ENCODE data around the gene MORC2.
A peak's percentile ranks its signal among the peaks of the same experiment; 100 is the strongest.

The MORC2 gene

GRCh38 chr22:30920407-30920806 lies 48.2 kb downstream of the MORC2 start:
- peak; percentile 55 for DNase-seq (ENCODE audit: low spot score)

DNA sequence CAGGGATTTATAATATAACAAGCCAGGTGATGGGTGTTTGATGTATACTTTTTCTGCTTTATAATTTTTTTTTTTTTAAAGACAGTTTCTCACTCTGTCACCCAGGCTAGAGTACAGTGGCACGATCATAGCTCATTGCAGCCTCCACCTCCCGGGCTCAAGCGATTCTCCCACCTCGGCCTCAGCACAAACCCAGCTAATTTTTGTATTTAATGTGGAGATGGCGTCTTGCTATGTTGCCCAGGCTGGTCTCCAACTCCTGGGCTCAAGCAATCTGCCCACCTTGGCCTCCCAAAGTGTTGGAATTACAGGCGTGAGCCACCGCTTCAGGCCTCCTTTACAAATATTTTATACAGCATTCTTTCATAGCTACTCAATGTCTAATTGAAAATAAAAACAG lies 48.6 kb downstream of the MORC2 start:
- no peak for DNase-seq (ENCODE audit: low spot score)

GRCh38 chr22:30918761-30919160 lies 49.8 kb downstream of the MORC2 start:
- no peak for DNase-seq (ENCODE audit: low spot score)

DNA sequence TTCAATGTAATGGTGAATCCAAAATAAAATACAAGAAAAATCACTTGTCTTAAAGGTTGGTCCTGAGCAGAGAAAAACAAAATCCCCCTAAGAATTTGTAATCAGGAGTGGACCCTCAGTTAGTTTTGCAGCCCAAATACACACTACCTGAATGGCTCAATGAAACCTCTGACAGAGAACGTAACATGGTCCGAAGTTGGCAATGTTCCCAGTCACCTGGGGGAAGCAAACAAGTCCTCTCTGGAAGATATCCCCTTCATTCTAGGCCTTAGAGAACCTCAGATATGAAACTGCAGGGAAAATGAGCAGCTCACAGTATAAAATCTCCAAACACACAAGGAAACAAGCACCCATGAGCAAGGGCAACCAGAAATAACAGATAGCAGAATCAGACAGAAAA lies 58.2 kb downstream of the MORC2 start:
- DNase-seq (ENCODE audit: low spot score) = no peak

DNA sequence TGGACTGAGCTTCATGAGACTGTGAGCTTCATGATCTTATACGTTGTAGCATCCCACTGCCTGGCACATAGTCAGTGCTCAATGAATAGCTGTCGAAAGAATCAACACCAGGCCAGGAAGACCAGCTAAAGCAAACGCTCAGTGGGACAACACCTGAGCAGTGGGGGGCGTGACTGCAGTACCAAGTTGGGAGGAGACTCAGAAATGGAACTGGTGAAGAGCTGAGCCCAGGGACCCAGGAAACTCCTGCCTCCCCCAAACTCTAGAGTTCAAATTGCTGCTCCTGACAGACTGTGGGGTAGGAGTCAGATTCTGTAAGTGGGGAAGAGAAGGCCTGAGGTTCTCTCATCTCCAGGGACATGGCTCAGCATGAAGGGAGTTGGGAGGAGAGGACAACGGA lies 59.3 kb downstream of the MORC2 start:
- no peak for DNase-seq (ENCODE audit: low spot score)

GRCh38 chr22:30908051-30908461 lies 60.5 kb downstream of the MORC2 start:
- DNase-seq (ENCODE audit: low spot score) = no peak

DNA sequence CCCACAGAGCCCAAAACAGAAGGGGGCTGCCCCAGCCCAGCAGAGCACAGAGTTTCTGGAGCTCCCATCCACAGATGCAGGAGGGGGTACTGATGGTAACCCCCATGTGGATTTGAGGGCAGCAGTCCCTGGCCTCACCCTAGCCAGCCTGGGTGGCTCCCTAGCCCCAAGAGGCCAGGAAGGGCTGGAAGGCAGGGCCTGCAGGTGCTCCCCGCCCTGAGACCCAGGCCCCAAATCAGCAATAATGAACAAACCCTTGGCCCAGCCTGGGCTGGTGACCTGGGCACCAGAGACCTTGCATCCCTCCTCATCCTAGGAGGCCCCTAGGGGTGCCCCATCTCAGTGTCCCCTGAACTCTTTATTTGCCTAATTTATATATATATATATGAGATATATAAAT lies 61.6 kb downstream of the MORC2 start:
- DNase-seq (ENCODE audit: low spot score) = no peak

- no peak for DNase-seq (ENCODE audit: low spot score)
Observed at GRCh38 chr22:30906411-30906810, 62.2 kb downstream of the MORC2 start.

DNA sequence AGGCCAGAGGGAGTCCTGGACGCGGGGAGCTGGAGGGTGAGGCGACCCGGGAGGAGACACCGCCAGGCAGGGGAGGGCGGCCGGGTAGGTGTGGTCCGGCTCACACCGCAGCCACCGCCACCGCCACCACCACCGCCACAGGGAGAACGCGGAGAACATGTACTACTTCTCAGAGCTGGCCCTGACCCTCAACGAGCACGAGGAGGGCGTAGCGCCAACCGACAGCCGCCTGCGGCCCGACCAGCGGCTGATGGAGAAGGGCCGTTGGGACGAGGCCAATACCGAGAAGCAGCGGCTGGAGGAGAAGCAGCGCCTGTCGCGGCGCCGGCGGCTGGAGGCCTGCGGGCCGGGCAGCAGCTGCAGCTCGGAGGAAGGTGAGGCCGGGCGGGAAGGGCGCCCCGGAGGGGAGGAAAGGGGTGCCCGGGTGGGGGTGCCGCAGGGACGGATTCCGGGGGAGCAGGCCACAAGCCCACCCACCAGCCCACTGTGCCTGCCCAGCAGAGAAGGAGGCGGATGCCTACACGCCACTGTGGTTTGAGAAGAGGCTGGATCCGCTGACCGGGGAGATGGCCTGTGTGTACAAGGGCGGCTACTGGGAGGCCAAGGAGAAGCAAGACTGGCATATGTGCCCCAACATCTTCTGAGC lies 62.8 kb downstream of the MORC2 start:
- DNase-seq (ENCODE audit: low spot score) = no peak

DNA sequence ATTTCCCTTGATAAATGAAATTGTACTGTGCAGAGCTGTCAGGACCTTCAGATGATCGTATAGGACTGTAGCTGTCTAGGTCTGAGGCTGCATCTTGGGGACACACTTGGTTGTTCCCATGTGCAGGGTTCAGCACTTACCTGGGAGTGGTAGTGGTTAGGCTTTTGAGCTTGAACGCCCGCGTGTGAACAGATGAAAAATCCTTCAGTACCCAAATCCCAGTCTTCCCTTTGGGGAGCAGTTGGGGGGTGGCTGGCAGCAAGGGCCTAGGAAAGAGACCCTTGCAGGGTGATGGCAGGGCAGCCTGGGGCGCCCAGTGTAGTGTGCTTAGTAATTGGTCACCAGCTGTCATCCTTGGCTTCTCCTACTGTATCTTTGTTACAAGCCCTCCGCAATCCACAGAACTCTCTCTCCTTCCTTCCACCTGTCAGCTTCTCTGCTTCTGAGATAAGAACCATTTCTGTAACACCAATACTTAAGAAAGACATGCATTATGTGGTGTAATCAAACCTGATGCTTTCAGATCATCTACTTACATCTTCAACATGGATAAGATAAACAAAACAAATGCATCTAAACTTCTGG lies 64.6 kb downstream of the MORC2 start:
- no peak for DNase-seq (ENCODE audit: low spot score)

- DNase-seq (ENCODE audit: low spot score) = no peak
Observed at GRCh38 chr22:30902496-30903357, 65.8 kb downstream of the MORC2 start.

DNA sequence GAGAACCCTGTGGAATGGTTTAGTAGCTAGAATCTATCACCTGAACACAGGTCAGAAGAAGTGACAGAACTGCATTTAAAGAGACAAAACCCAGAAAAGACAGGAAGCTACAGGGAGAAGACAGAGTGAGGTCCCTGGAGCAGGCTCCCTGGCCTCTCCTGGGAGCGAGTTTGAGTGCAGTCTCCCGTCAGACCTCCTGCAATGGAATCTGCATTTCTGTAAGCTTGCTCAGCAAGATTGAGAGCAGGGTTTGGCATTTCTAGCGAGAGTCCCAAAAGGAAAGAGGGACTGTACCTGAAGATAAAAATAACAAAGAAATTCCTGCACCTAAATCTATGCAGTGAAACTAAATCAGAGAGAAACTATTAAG lies 74.2 kb downstream of the MORC2 start:
- no peak for DNase-seq (ENCODE audit: low spot score)

GRCh38 chr22:30893434-30894370 lies 74.9 kb downstream of the MORC2 start:
- DNase-seq (ENCODE audit: low spot score) = no peak

GRCh38 chr22:30892731-30893221 lies 75.8 kb downstream of the MORC2 start:
- DNase-seq (ENCODE audit: low spot score) = no peak

DNA sequence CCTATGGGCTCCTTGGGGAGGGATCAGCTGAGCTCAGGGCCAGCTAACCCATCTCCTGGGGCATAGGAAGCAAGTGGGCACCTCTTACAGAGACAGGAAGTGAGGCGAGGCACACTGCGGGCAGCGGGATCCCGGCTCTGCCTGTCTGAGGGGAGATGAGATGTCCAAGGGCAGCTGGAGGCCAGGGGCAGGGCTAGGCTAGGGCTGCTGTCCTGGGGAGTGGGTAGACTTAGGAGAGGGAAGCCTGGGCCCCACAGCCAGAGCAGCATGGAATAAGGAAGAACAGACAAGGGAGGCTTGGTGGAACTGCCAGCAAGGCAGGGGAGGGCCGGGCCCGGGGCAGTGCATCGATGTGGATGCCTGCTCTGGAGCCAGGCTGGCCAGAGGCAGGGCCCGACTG lies 76.3 kb downstream of the MORC2 start:
- DNase-seq (ENCODE audit: low spot score) = no peak

- no peak for DNase-seq (ENCODE audit: low spot score)
Observed at GRCh38 chr22:30891781-30892180, 76.8 kb downstream of the MORC2 start.

GRCh38 chr22:30891443-30891755 lies 77.2 kb downstream of the MORC2 start:
- no peak for DNase-seq (ENCODE audit: low spot score)

DNA sequence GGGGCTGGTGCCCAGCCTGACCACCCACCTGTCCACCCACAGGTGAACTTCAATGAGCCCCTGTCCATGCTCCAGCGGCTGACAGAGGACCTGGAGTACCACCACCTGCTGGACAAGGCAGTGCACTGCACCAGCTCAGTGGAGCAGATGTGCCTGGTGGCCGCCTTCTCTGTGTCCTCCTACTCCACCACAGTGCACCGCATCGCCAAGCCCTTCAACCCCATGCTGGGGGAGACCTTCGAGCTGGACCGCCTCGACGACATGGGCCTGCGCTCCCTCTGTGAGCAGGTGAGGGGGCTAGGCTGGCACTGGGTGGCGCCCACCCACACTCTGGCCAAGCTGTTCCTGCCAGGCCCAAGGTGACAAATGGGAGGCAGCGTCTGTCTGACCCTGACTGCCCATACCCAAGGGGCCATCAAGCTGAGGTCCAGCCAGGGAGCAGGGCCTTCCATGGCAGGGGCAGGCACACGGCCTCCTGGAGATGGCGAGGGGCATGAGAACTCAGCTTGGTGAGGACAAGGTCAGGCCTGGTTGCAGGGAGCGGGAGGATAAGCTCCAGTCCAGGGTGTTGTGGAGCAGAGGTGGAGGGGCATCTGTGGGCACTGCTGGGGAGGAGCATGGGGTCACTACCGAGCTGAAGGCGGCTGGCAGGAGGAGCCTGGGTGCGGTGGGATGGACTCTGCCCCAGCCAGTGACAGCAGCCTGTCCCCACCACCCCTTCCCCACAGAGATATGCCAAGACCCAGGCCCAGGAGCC lies 77.7 kb downstream of the MORC2 start:
- no peak for DNase-seq (ENCODE audit: low spot score)

DNA sequence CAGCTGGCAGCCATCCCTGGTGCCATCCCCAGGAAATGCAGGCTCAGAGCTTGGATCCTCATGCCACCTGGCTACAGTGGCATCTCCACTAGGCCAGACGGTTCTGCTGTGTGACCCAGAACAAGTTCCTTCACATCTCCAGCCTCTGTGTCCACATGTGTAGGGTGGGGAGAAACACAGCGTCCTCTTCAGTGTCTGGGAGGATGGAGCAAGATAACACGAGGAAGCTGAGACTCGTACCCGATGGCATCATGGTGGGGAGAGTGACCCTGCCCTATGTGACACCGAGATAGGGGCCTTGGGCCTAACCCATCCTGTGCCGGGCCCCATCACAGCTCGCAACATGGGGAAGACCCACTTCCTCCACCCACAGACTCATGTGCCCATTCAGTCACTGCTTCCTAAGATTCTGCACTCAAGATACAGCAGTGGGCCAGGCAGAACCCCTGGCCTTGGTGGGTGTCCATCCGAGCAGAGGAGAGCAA lies 78.5 kb downstream of the MORC2 start:
- no peak for DNase-seq (ENCODE audit: low spot score)

GRCh38 chr22:30889268-30889995 lies 79.1 kb downstream of the MORC2 start:
- no peak for DNase-seq (ENCODE audit: low spot score)

- DNase-seq (ENCODE audit: low spot score) = no peak
Observed at GRCh38 chr22:30887861-30888260, 80.7 kb downstream of the MORC2 start.

Measured in kidney capillary endothelial cell (primary cell).